Transverse colon (tissue), 3 donors: ENCODE data around the gene AP3S1.

Experiments
- EP300 ChIP-seq: sonication (generic); formaldehyde crosslinking; IDR thresholded peaks from one replicate; pipeline ENCODE4 v1.6.1; 2017; ENCODE audit warnings: antibody characterized with exemption, low read depth
- POLR2A ChIP-seq: fragments of 450-650 bp; IDR thresholded peaks from one replicate; pipeline ENCODE4 v1.6.1; 2016; ENCODE audit warnings: antibody characterized with exemption, mild to moderate bottlenecking, moderate library complexity
- TF ChIP-seq, protein P1 (sequence below), 5 experiments: fragments of 200-600 bp in 3 of 5; fragments of 450-650 bp in 2 of 5; sonication (generic) in 3 of 5; IDR thresholded peaks; 1 replicate in 2 of 5; 2 replicates in 3 of 5; pipeline ENCODE4 v1.5.1; 2016 to 2017; ENCODE audit warnings: antibody characterized with exemption in 5 of 5, inconsistent platforms in 3 of 5, mild to moderate bottlenecking in 2 of 5, moderate library complexity in 1 of 5

DNA sequence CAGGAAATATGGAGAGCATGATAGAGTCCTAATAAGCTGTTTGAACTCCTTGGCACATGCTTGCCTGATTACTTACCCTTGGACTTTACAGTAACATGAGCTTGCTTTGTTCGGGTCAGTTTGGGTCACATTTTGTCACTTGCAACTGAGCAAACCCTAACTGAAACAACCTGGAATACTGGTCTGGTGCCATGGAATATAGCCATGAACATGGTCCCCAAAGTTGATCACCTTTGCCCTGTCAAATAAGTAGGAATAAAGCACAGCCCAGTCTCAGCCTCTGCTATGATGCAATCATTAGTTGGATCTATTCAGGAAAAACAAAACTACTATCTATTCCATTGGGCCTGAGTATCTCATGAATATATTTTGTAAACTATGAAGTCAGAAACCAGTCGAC lies 43.5 kb upstream of the AP3S1 start:
- no peak for TF ChIP-seq POLR2A
- TF ChIP-seq, protein P1, sequence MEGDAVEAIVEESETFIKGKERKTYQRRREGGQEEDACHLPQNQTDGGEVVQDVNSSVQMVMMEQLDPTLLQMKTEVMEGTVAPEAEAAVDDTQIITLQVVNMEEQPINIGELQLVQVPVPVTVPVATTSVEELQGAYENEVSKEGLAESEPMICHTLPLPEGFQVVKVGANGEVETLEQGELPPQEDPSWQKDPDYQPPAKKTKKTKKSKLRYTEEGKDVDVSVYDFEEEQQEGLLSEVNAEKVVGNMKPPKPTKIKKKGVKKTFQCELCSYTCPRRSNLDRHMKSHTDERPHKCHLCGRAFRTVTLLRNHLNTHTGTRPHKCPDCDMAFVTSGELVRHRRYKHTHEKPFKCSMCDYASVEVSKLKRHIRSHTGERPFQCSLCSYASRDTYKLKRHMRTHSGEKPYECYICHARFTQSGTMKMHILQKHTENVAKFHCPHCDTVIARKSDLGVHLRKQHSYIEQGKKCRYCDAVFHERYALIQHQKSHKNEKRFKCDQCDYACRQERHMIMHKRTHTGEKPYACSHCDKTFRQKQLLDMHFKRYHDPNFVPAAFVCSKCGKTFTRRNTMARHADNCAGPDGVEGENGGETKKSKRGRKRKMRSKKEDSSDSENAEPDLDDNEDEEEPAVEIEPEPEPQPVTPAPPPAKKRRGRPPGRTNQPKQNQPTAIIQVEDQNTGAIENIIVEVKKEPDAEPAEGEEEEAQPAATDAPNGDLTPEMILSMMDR (IDR thresholded peaks at IDR 0.05): no peak
- TF ChIP-seq EP300: no peak
